ENCODE results near the gene DRC1. TPM values are rescaled to one million over a fixed set of nuclear protein-coding genes. Genes with fewer than 3 reads are reported as not detected.

Gene DRC1
- total RNA-seq, 8 experiments from 2014 or later, result 0.43 to 37.1 (median 0.58) TPM; not detected in 3

GRCh38 chr2:26376799-26377198 lies 24.9 kb upstream of the DRC1 start:
- in situ Hi-C loops (cut with MboI; ENCODE audit: low pct_unique_long_range_greater_than_20kb in 2 of 9, low sequenced_read_pairs in 9 of 9, unreplicated experiment in 9 of 9), result no loop called here
- no peak for ATAC-seq (replicated peaks in 6 of 8)
- Histone ChIP-seq H3K4me3 (no peak overlapping the region), H3K4me1 (replicated peaks in 1 of 2) (no peaks in the 10 kb centered on the region), H3K27ac (no peak overlapping the region)
- 75 to 100% (median 93%) methylated on average over 1 of the region's 1 CpG; no CpG with 5 or more reads in 1 of the 10 experiments for WGBS, 10 experiments

- ATAC-seq (replicated peaks in 6 of 8), result no peak
- H3K4me1 ChIP-seq (replicated peaks in 1 of 2), result no peaks in the 10 kb centered on the region
- no peak overlapping the region for H3K4me3 ChIP-seq
- no peak overlapping the region for H3K27ac ChIP-seq
- 88 to 100% (median 95%) methylated on average over 1 to 2 of the region's 2 CpGs; no CpG with 5 or more reads in 1 of the 10 experiments for WGBS, 10 experiments
- in situ Hi-C loops (cut with MboI; ENCODE audit: low pct_unique_long_range_greater_than_20kb in 2 of 9, low sequenced_read_pairs in 9 of 9, unreplicated experiment in 9 of 9), result no loop called here
Measured at GRCh38 chr2:26380281-26380680, 21.4 kb upstream of the DRC1 start.

- Histone ChIP-seq H3K4me3 (no peak overlapping the region), H3K4me1 (replicated peaks in 1 of 2) (no peaks in the 10 kb centered on the region), H3K27ac (no peak overlapping the region)
- in situ Hi-C loops (cut with MboI; ENCODE audit: low pct_unique_long_range_greater_than_20kb in 2 of 9, low sequenced_read_pairs in 9 of 9, unreplicated experiment in 9 of 9), result no loop called here
- WGBS, 10 experiments, result 87 to 97% (median 90%) methylated on average over 2 to 3 of the region's 3 CpGs; no CpG with 5 or more reads in 1 of the 10 experiments
- peak in 3 of 8 experiments; percentile 44 to 95 (median 77) for ATAC-seq (replicated peaks in 6 of 8)
Measured at GRCh38 chr2:26382564-26382963, 19.2 kb upstream of the DRC1 start.

GRCh38 chr2:26384183-26384582 lies 17.5 kb upstream of the DRC1 start:
- no peak for ATAC-seq (replicated peaks in 6 of 8)
- Histone ChIP-seq H3K27ac (no peak overlapping the region), H3K4me3 (no peak overlapping the region), H3K4me1 (replicated peaks in 1 of 2) (no peaks in the 10 kb centered on the region)
- 79 to 100% (median 93%) methylated on average over 2 to 9 of the region's 9 CpGs for WGBS, 10 experiments
- in situ Hi-C loops (cut with MboI; ENCODE audit: low pct_unique_long_range_greater_than_20kb in 2 of 9, low sequenced_read_pairs in 9 of 9, unreplicated experiment in 9 of 9), result no loop called here

GRCh38 chr2:26384597-26384996 lies 17.1 kb upstream of the DRC1 start:
- Histone ChIP-seq H3K4me1 (replicated peaks in 1 of 2) (no peaks in the 10 kb centered on the region), H3K27ac (no peak overlapping the region), H3K4me3 (no peak overlapping the region)
- in situ Hi-C loops (cut with MboI; ENCODE audit: low pct_unique_long_range_greater_than_20kb in 2 of 9, low sequenced_read_pairs in 9 of 9, unreplicated experiment in 9 of 9), result no loop called here
- ATAC-seq (replicated peaks in 6 of 8), result no peak

GRCh38 chr2:26387189-26387588 lies 14.5 kb upstream of the DRC1 start:
- no peaks in the 10 kb centered on the region for H3K4me1 ChIP-seq (replicated peaks in 1 of 2)
- H3K27ac ChIP-seq, result no peak overlapping the region
- ATAC-seq (replicated peaks in 6 of 8), result peak in 2 of 8 experiments; percentile 66 to 76
- WGBS, 10 experiments, result 83 to 100% (median 94%) methylated on average over 1 to 4 of the region's 4 CpGs
- H3K4me3 ChIP-seq, result no peak overlapping the region
- in situ Hi-C loops (cut with MboI; ENCODE audit: low pct_unique_long_range_greater_than_20kb in 2 of 9, low sequenced_read_pairs in 9 of 9, unreplicated experiment in 9 of 9), result no loop called here

GRCh38 chr2:26394694-26395093 lies 7.0 kb upstream of the DRC1 start:
- peaks cover 6 to 13% of the 10 kb centered on the region in 2 donors for H3K4me1 ChIP-seq (replicated peaks in 1 of 2)
- H3K4me3 ChIP-seq, result no peak overlapping the region
- ATAC-seq (replicated peaks in 6 of 8), result peak in 2 of 8 experiments; percentile 9 to 85
- no peak overlapping the region for H3K27ac ChIP-seq
- WGBS, 10 experiments, result 83 to 100% (median 97%) methylated on average over 1 to 4 of the region's 4 CpGs
- in situ Hi-C loops (cut with MboI; ENCODE audit: low pct_unique_long_range_greater_than_20kb in 2 of 9, low sequenced_read_pairs in 9 of 9, unreplicated experiment in 9 of 9), result no loop called here

GRCh38 chr2:26395394-26395793 lies 6.3 kb upstream of the DRC1 start:
- H3K4me3 ChIP-seq, result no peak overlapping the region
- H3K4me1 ChIP-seq (replicated peaks in 1 of 2), result peaks cover 6 to 13% of the 10 kb centered on the region in 2 donors
- in situ Hi-C loops (cut with MboI; ENCODE audit: low pct_unique_long_range_greater_than_20kb in 2 of 9, low sequenced_read_pairs in 9 of 9, unreplicated experiment in 9 of 9), result no loop called here
- no peak overlapping the region for H3K27ac ChIP-seq
- 5 to 100% (median 61%) methylated on average over 2 to 4 of the region's 4 CpGs; no CpG with 5 or more reads in 1 of the 10 experiments for WGBS, 10 experiments
- ATAC-seq (replicated peaks in 6 of 8), result peak in 6 of 8 experiments; percentile 42 to 75 (median 51)

GRCh38 chr2:26396734-26397298 lies 4.9 kb upstream of the DRC1 start:
- H3K4me3 ChIP-seq, result no peak overlapping the region
- 80 to 100% (median 97%) methylated on average over 2 to 5 of the region's 5 CpGs for WGBS, 10 experiments
- peaks cover 8 to 18% of the 10 kb centered on the region in 2 donors for H3K4me1 ChIP-seq (replicated peaks in 1 of 2)
- no peak overlapping the region for H3K27ac ChIP-seq
- ATAC-seq (replicated peaks in 6 of 8), result no peak
- in situ Hi-C loops (cut with MboI; ENCODE audit: low pct_unique_long_range_greater_than_20kb in 2 of 9, low sequenced_read_pairs in 9 of 9, unreplicated experiment in 9 of 9), result no loop called here

GRCh38 chr2:26399771-26400376 lies 1.8 kb upstream of the DRC1 start:
- Histone ChIP-seq H3K4me3 (no peak overlapping the region), H3K4me1 (replicated peaks in 1 of 2) (peaks cover 8 to 17% of the 10 kb centered on the region in 2 donors), H3K27ac (no peak overlapping the region)
- no peak for ATAC-seq (replicated peaks in 6 of 8)
- WGBS, 10 experiments, result 0 to 63% (median 40%) methylated on average over 1 to 4 of the region's 4 CpGs; no CpG with 5 or more reads in 3 of the 10 experiments
- in situ Hi-C loops (cut with MboI; ENCODE audit: low pct_unique_long_range_greater_than_20kb in 2 of 9, low sequenced_read_pairs in 9 of 9, unreplicated experiment in 9 of 9), result no loop called here

GRCh38 chr2:26400723-26401122 lies 997 bp upstream of the DRC1 start:
- 17 to 100% (median 83%) methylated on average over 1 to 4 of the region's 5 CpGs; no CpG with 5 or more reads in 5 of the 10 experiments for WGBS, 10 experiments
- in situ Hi-C loops (cut with MboI; ENCODE audit: low pct_unique_long_range_greater_than_20kb in 2 of 9, low sequenced_read_pairs in 9 of 9, unreplicated experiment in 9 of 9), result no loop called here
- ATAC-seq (replicated peaks in 6 of 8), result no peak

GRCh38 chr2:26407526-26407925 lies 5.8 kb downstream of the DRC1 start:
- in situ Hi-C loops (cut with MboI; ENCODE audit: low pct_unique_long_range_greater_than_20kb in 2 of 9, low sequenced_read_pairs in 9 of 9, unreplicated experiment in 9 of 9), result no loop called here

More at GRCh38 chr2:26400723-26401122, 997 bp upstream of the DRC1 start:
- Histone ChIP-seq H3K4me3 (no peak overlapping the region), H3K4me1 (replicated peaks in 1 of 2) (peaks cover 2 to 8% of the 10 kb centered on the region in 2 donors), H3K27ac (no peak overlapping the region)

GRCh38 chr2:26409785-26410184 lies 8.1 kb downstream of the DRC1 start:
- H3K4me1 ChIP-seq (replicated peaks in 1 of 2), result no peaks in the 10 kb centered on the region
- H3K27ac ChIP-seq, result no peak overlapping the region
- in situ Hi-C loops (cut with MboI; ENCODE audit: low pct_unique_long_range_greater_than_20kb in 2 of 9, low sequenced_read_pairs in 9 of 9, unreplicated experiment in 9 of 9), result no loop called here
- ATAC-seq (replicated peaks in 6 of 8), result no peak
- 6 to 100% (median 70%) methylated on average over 1 of the region's 1 CpG for WGBS, 10 experiments
- H3K4me3 ChIP-seq, result no peak overlapping the region

More at GRCh38 chr2:26407526-26407925, 5.8 kb downstream of the DRC1 start:
- Histone ChIP-seq H3K27ac (no peak overlapping the region), H3K4me1 (replicated peaks in 1 of 2) (no peaks in the 10 kb centered on the region), H3K4me3 (no peak overlapping the region)
- 49 to 97% (median 82%) methylated on average over 1 to 9 of the region's 9 CpGs for WGBS, 10 experiments
- ATAC-seq (replicated peaks in 6 of 8), result no peak

GRCh38 chr2:26410764-26411243 lies 9.1 kb downstream of the DRC1 start:
- no peak for ATAC-seq (replicated peaks in 6 of 8)
- 18 to 100% (median 73%) methylated on average over 1 to 2 of the region's 2 CpGs; no CpG with 5 or more reads in 1 of the 10 experiments for WGBS, 10 experiments
- in situ Hi-C loops (cut with MboI; ENCODE audit: low pct_unique_long_range_greater_than_20kb in 2 of 9, low sequenced_read_pairs in 9 of 9, unreplicated experiment in 9 of 9), result no loop called here
- Histone ChIP-seq H3K27ac (no peak overlapping the region), H3K4me3 (no peak overlapping the region), H3K4me1 (replicated peaks in 1 of 2) (no peaks in the 10 kb centered on the region)
